IMR-90 (cell line): ENCODE measurements around the gene CTSC. TPM values are rescaled to one million over a fixed set of nuclear protein-coding genes. Genes with fewer than 3 reads are reported as not detected.

ENCODE experiments used
- ATAC-seq: fragments of 200-7000 bp; cut with Tn5 transposase; 2 replicates; pipeline ENCODE4 v1.9.1; 2020; ENCODE audit warnings: low read depth, mild to moderate bottlenecking, moderate library complexity
- BruUV-seq: library from RNA; stranded (reverse); fragments of 400-500 nt; replicated peaks from 2 replicates; lab custom pipeline; 2021; lab: Mats Ljungman, UMichigan
- CTCF ChIA-PET: fragments of 300-600 bp; formaldehyde crosslinking; extraction: SDS; loops from one replicate; lab custom pipeline; 2021; ENCODE audit warnings: antibody characterized with exemption; lab: Yijun Ruan, JAX
- POLR2A ChIA-PET: fragments of 300-600 bp; sonication (Branson Sonifier 250); formaldehyde crosslinking; loops from one replicate; lab custom pipeline; 2022; ENCODE audit warnings: antibody characterized with exemption; ENCODE audit not compliant: unreplicated experiment; lab: Charles Lee
- DNase-seq: peaks from one replicate; pipeline ENCODE4 v3.0.0; 2013
- H2AFZ ChIP-seq: replicated peaks from 2 replicates; pipeline ENCODE3; 2013; ENCODE audit warnings: low read length, mild to moderate bottlenecking; ENCODE audit not compliant: poor library complexity
- H2AK5ac ChIP-seq: 2 replicates; pipeline ENCODE4 v1.6.1; 2013; ENCODE audit warnings: low read depth, low read length, inconsistent platforms
- H2AK9ac ChIP-seq: replicated peaks from 2 replicates; pipeline ENCODE3; 2013; ENCODE audit warnings: mild to moderate bottlenecking, low read depth, low read length, moderate library complexity; ENCODE audit not compliant: poor library complexity
- H2BK120ac ChIP-seq: 2 replicates; pipeline ENCODE4 v1.6.1; 2013; ENCODE audit warnings: low read depth, low read length, inconsistent platforms
- H2BK15ac ChIP-seq: 3 replicates; pipeline ENCODE4 v1.6.1; 2013; ENCODE audit warnings: low read depth, low read length, inconsistent platforms
- H2BK20ac ChIP-seq: 2 replicates; pipeline ENCODE4 v1.6.1; 2013; ENCODE audit warnings: low read depth, mild to moderate bottlenecking, inconsistent platforms, low read length, moderate library complexity
- H2BK5ac ChIP-seq: 2 replicates; pipeline ENCODE4 v1.6.1; 2013; ENCODE audit warnings: mild to moderate bottlenecking, low read depth, low read length, inconsistent platforms; ENCODE audit not compliant: poor library complexity, severe bottlenecking
- H3K14ac ChIP-seq: replicated peaks from 2 replicates; pipeline ENCODE4 v1.6.1; 2013; ENCODE audit warnings: low read depth, low read length, inconsistent platforms
- H3K18ac ChIP-seq: 2 replicates; pipeline ENCODE4 v1.6.1; 2013; ENCODE audit warnings: low read depth, low read length, control low read depth
- H3K23ac ChIP-seq: 2 replicates; pipeline ENCODE4 v1.6.1; 2013; ENCODE audit warnings: low read depth, low read length, inconsistent platforms
- H3K27ac ChIP-seq: 2 replicates; pipeline ENCODE4 v1.5.1; 2013; ENCODE audit warnings: mild to moderate bottlenecking, control low read depth, low read length; ENCODE audit not compliant: insufficient read depth
- H3K27me3 ChIP-seq: 2 replicates; pipeline ENCODE4 v1.6.1; 2013; ENCODE audit warnings: low read length; ENCODE audit not compliant: control insufficient read depth, insufficient read depth
- H3K36me3 ChIP-seq: 2 replicates; pipeline ENCODE4 v1.6.1; 2013; ENCODE audit warnings: low read length, mixed read lengths; ENCODE audit not compliant: control insufficient read depth, insufficient read depth
- H3K4ac ChIP-seq: 2 replicates; pipeline ENCODE4 v1.6.1; 2013; ENCODE audit warnings: low read depth, low read length, inconsistent platforms
- H3K4me1 ChIP-seq: 2 replicates; pipeline ENCODE4 v1.6.1; 2013; ENCODE audit warnings: low read length, mixed read lengths; ENCODE audit not compliant: control insufficient read depth, insufficient read depth
- H3K4me2 ChIP-seq: 2 replicates; pipeline ENCODE4 v1.6.1; 2013; ENCODE audit warnings: low read depth, mild to moderate bottlenecking, control low read depth, low read length, moderate library complexity
- H3K4me3 ChIP-seq: 2 replicates; pipeline ENCODE4 v1.5.1; 2013; ENCODE audit warnings: low read depth, mild to moderate bottlenecking, control low read depth, low read length, moderate library complexity; ENCODE audit not compliant: insufficient read depth
- H3K56ac ChIP-seq: 2 replicates; pipeline ENCODE4 v1.6.1; 2013; ENCODE audit warnings: low read length, inconsistent platforms; ENCODE audit not compliant: insufficient read depth; ENCODE audit errors: extremely low read depth
- H3K79me1 ChIP-seq, 2 experiments: 2 replicates each; pipeline ENCODE4 v1.6.1; 2013; ENCODE audit warnings: low read length in 2 of 2, inconsistent platforms in 1 of 2, low read depth in 1 of 2
- H3K9ac ChIP-seq: 2 replicates; pipeline ENCODE4 v1.6.1; 2013; ENCODE audit warnings: low read depth, low read length, control low read depth
- H3K9me1 ChIP-seq: 2 replicates; pipeline ENCODE4 v1.6.1; 2013; ENCODE audit warnings: low read length, inconsistent platforms; ENCODE audit not compliant: insufficient read depth
- H3K9me3 ChIP-seq: 2 replicates; pipeline ENCODE4 v1.6.1; 2013; ENCODE audit warnings: low read length; ENCODE audit not compliant: control insufficient read depth, insufficient read depth
- H4K20me1 ChIP-seq: 2 replicates; pipeline ENCODE4 v1.6.1; 2013; ENCODE audit warnings: low read length, inconsistent platforms; ENCODE audit not compliant: insufficient read depth
- H4K5ac ChIP-seq: 2 replicates; pipeline ENCODE4 v1.6.1; 2013; ENCODE audit warnings: mild to moderate bottlenecking, low read depth, low read length, control low read depth
- H4K8ac ChIP-seq, 2 experiments: 2 replicates each; pipeline ENCODE4 v1.6.1; 2013; ENCODE audit warnings: low read depth in 2 of 2, low read length in 2 of 2, control low read depth in 1 of 2, inconsistent platforms in 1 of 2
- H4K91ac ChIP-seq: 2 replicates; pipeline ENCODE4 v1.6.1; 2013; ENCODE audit warnings: low read depth, low read length, inconsistent platforms; ENCODE audit not compliant: insufficient read depth
- BHLHE40 ChIP-seq: fragments of 150-350 bp; IDR thresholded peaks from 2 replicates; pipeline ENCODE4 v1.6.1; 2016; ENCODE audit warnings: mild to moderate bottlenecking, low read depth, low read length
- CEBPB ChIP-seq: IDR thresholded peaks from 2 replicates; pipeline ENCODE4 v1.6.1; 2012; ENCODE audit warnings: low read depth, low read length, improper control_type of control experiment
- CHD1 ChIP-seq: IDR thresholded peaks from 2 replicates; pipeline ENCODE4 v1.6.1; 2012; ENCODE audit warnings: low read depth, low read length, improper control_type of control experiment
- CTCF ChIP-seq: conservative IDR thresholded peaks from 2 replicates; pipeline ENCODE4 v1.5.1; 2012; ENCODE audit warnings: mild to moderate bottlenecking, low read depth, low read length, improper control_type of control experiment
- ELK1 ChIP-seq: fragments of 150-350 bp; IDR thresholded peaks from 2 replicates; pipeline ENCODE4 v1.6.1; 2016; ENCODE audit warnings: low read depth, mild to moderate bottlenecking, low read length, moderate library complexity, borderline replicate concordance
- FOS ChIP-seq: fragments of 150-350 bp; IDR thresholded peaks from 2 replicates; pipeline ENCODE4 v1.6.1; 2016; ENCODE audit warnings: low read depth, low read length
- MAFK ChIP-seq: IDR thresholded peaks from 2 replicates; pipeline ENCODE4 v1.6.1; 2012; ENCODE audit warnings: low read depth, low read length, improper control_type of control experiment
- MXI1 ChIP-seq: IDR thresholded peaks from 2 replicates; pipeline ENCODE4 v1.6.1; 2012; ENCODE audit warnings: low read depth, mild to moderate bottlenecking, low read length, moderate library complexity, borderline replicate concordance
- POLR2A ChIP-seq: IDR thresholded peaks from 2 replicates; pipeline ENCODE4 v1.6.1; 2012; ENCODE audit warnings: mild to moderate bottlenecking, low read depth, low read length
- RAD21 ChIP-seq: IDR thresholded peaks from 2 replicates; pipeline ENCODE4 v1.6.1; 2012; ENCODE audit warnings: low read length, improper control_type of control experiment
- RCOR1 ChIP-seq: IDR thresholded peaks from 2 replicates; pipeline ENCODE4 v1.6.1; 2012; ENCODE audit warnings: mild to moderate bottlenecking, low read length, improper control_type of control experiment; ENCODE audit not compliant: insufficient replicate concordance
- SMC3 ChIP-seq: fragments of 150-350 bp; IDR thresholded peaks from 2 replicates; pipeline ENCODE4 v1.6.1; 2016; ENCODE audit warnings: low read depth, mild to moderate bottlenecking, antibody characterized with exemption, low read length, moderate library complexity
- WGBS, 2 experiments: methylation state at CpG; one replicate each; pipeline versions ENCODE4 v1.1.5 to v1.1.7; 2013; ENCODE audit warnings: missing lambda C conversion rate in 2 of 2; ENCODE audit not compliant: insufficient read length in 1 of 2; ENCODE audit errors: extremely low coverage in 2 of 2; 5-methylcytosine and 5-hydroxymethylcytosine counted together
- dilution Hi-C: fragments of 300-500 bp; cut with HindIII; formaldehyde crosslinking; loops from one replicate; pipeline ENCODE4 v1.14.3; 2018; ENCODE audit warnings: low sequenced_read_pairs; ENCODE audit not compliant: unreplicated experiment
- in situ Hi-C: fragments of 300-500 bp; cut with MboI; formaldehyde crosslinking; loops from 3 replicates; pipeline ENCODE4 v1.14.3; 2019; ENCODE audit warnings: low sequenced_read_pairs, inconsistent platforms, mixed read lengths
- intact Hi-C: fragments of 100-400 bp; cut with micrococcal nuclease; formaldehyde crosslinking; loops from 2 replicates; pipeline ENCODE4 v1.10.0; 2022
- polyA plus RNA-seq, 3 experiments: library from polyadenylated mRNA; depleted of rRNA; stranded (reverse); fragments of >200 nt; gene quantifications; 2 replicates each; pipeline ENCODE4 v1.2.3, GENCODE V29; 2012; ENCODE audit warnings: low replicate concordance in 1 of 3
- total RNA-seq: library from RNA; depleted of rRNA; stranded (reverse); fragments of >200 nt; gene quantifications from 2 replicates; pipeline ENCODE4 v1.2.3, GENCODE V29; 2012

The CTSC gene
- total and polyA plus RNA-seq, 2 of the 4 experiments (the other 2 are of a cell fraction) = 208 to 299 TPM

- Histone ChIP-seq H3K4ac (no peak overlapping the region), H3K23ac (no peak overlapping the region), H4K5ac (no peak overlapping the region), H3K9ac (no peak overlapping the region), H4K8ac (no peak overlapping the region), H3K18ac (no peak overlapping the region), H4K20me1 (no peaks in the 10 kb centered on the region), H2AFZ (no peak overlapping the region), H3K27me3 (no peaks in the 10 kb centered on the region), H3K4me3 (no peak overlapping the region), H4K91ac (no peak overlapping the region), H3K9me3 (no peaks in the 10 kb centered on the region), H3K36me3 (no peaks in the 10 kb centered on the region), H2BK5ac (no peak overlapping the region), H3K79me1 (peaks cover 3 to 8% of the 10 kb centered on the region in 2 experiments; a peak in 3 of 4 replicates), H2BK15ac (no peak overlapping the region), H2AK9ac (no peak overlapping the region), H3K27ac (no peak overlapping the region), H3K4me2 (no peak overlapping the region), H3K4me1 (peaks cover 2% of the 10 kb centered on the region), H3K9me1 (peaks cover 5% of the 10 kb centered on the region; the same call in 1 of the 2 replicates), H2AK5ac (no peak overlapping the region), H3K56ac (no peak overlapping the region), H3K14ac (no peak overlapping the region), H2BK20ac (no peak overlapping the region), H2BK120ac (no peak overlapping the region)
- BruUV-seq = no TSS peak
- ATAC-seq (no peak), DNase-seq (no peak)
- in situ Hi-C loops = no loop called here
- no CpG with 5 or more reads among the region's 1 CpG for WGBS, 2 experiments
- dilution Hi-C loops = no loop called here
- intact Hi-C loops = no loop called here
- POLR2A ChIA-PET = no interaction called here
- no peak for TF ChIP-seq RAD21
- no peak for TF ChIP-seq SMC3
- no peak for TF ChIP-seq MXI1
- TF ChIP-seq FOS = no peak
- TF ChIP-seq CHD1 = no peak
- TF ChIP-seq MAFK = no peak
- TF ChIP-seq BHLHE40 = no peak
- no peak for TF ChIP-seq ELK1
- TF ChIP-seq CTCF = no peak
- TF ChIP-seq RCOR1 = no peak
- TF ChIP-seq CEBPB = no peak
- no peak for TF ChIP-seq POLR2A
- CTCF ChIA-PET = no interaction called here
Observed at GRCh38 chr11:88345949-88346348, 8.4 kb upstream of the CTSC start.
